H9 (cell line): ENCODE data around the gene FTO. TPM values are rescaled to one million over a fixed set of nuclear protein-coding genes. Genes with fewer than 3 reads are reported as not detected.
A peak's percentile ranks its signal among the peaks of the same experiment; 100 is the strongest.

Experiments
- DNase-seq: peaks from one replicate; pipeline ENCODE4 v3.0.0-alpha.2; 2017
- H2AFZ ChIP-seq: one replicate; pipeline ENCODE4 v1.6.1; 2013; ENCODE audit warnings: mild to moderate bottlenecking, low read length, control low read depth, moderate library complexity
- H2AK5ac ChIP-seq: 2 replicates; pipeline ENCODE4 v1.6.1; 2013; ENCODE audit warnings: low read length, control low read depth, mixed read lengths; ENCODE audit not compliant: insufficient read length
- H2BK120ac ChIP-seq: one replicate; pipeline ENCODE4 v1.6.1; 2013; ENCODE audit warnings: low read depth, mild to moderate bottlenecking, low read length, control low read depth, inconsistent platforms; ENCODE audit not compliant: poor library complexity, severe bottlenecking
- H2BK12ac ChIP-seq: 2 replicates; pipeline ENCODE4 v1.6.1; 2013; ENCODE audit warnings: low read length, control low read depth, mixed read lengths, low read depth; ENCODE audit not compliant: insufficient read length
- H2BK15ac ChIP-seq: 2 replicates; pipeline ENCODE4 v1.6.1; 2013; ENCODE audit warnings: low read depth, low read length, control low read depth
- H2BK20ac ChIP-seq: one replicate; pipeline ENCODE4 v1.6.1; 2013; ENCODE audit warnings: low read depth, mild to moderate bottlenecking, low read length, control low read depth, inconsistent platforms; ENCODE audit not compliant: poor library complexity, severe bottlenecking
- H2BK5ac ChIP-seq: 2 replicates; pipeline ENCODE4 v1.6.1; 2013; ENCODE audit warnings: low read length, control low read depth, mixed read lengths; ENCODE audit not compliant: insufficient read length
- H3K14ac ChIP-seq: 2 replicates; pipeline ENCODE4 v1.6.1; 2013; ENCODE audit warnings: low read length, control low read depth; ENCODE audit not compliant: insufficient read depth
- H3K18ac ChIP-seq: 2 replicates; pipeline ENCODE4 v1.6.1; 2013; ENCODE audit warnings: low read depth, mild to moderate bottlenecking, mixed read lengths, low read length, control low read depth; ENCODE audit not compliant: insufficient read length
- H3K23ac ChIP-seq: 2 replicates; pipeline ENCODE4 v1.6.1; 2013; ENCODE audit warnings: low read length, control low read depth, mixed read lengths, low read depth; ENCODE audit not compliant: insufficient read length
- H3K23me2 ChIP-seq: 2 replicates; pipeline ENCODE4 v1.6.1; 2013; ENCODE audit warnings: low read depth, mild to moderate bottlenecking, mixed read lengths, low read length, control low read depth; ENCODE audit not compliant: insufficient read length, poor library complexity, severe bottlenecking
- H3K27ac ChIP-seq: 2 replicates; pipeline ENCODE4 v1.5.1; 2013; ENCODE audit warnings: low read length, control low read depth, mixed read lengths, low read depth; ENCODE audit not compliant: insufficient read length
- H3K27me3 ChIP-seq: 2 replicates; pipeline ENCODE4 v1.6.1; 2013; ENCODE audit warnings: low read length, control low read depth, inconsistent platforms; ENCODE audit not compliant: insufficient read depth
- H3K4ac ChIP-seq: 2 replicates; pipeline ENCODE4 v1.6.1; 2013; ENCODE audit warnings: low read depth, mild to moderate bottlenecking, control low read depth, inconsistent platforms, low read length, moderate library complexity
- H3K4me1 ChIP-seq: 2 replicates; pipeline ENCODE4 v1.6.1; 2013; ENCODE audit warnings: low read length, control low read depth, inconsistent platforms; ENCODE audit not compliant: insufficient read depth
- H3K4me2 ChIP-seq: 2 replicates; pipeline ENCODE4 v1.6.1; 2013; ENCODE audit warnings: low read length, control low read depth, mixed read lengths; ENCODE audit not compliant: insufficient read length, insufficient read depth
- H3K56ac ChIP-seq: 2 replicates; pipeline ENCODE4 v1.6.1; 2013; ENCODE audit warnings: low read depth, mild to moderate bottlenecking, mixed read lengths, low read length, control low read depth; ENCODE audit not compliant: insufficient read length
- H3K79me1 ChIP-seq: 2 replicates; pipeline ENCODE4 v1.6.1; 2013; ENCODE audit warnings: low read depth, mild to moderate bottlenecking, moderate library complexity, low read length, control low read depth, inconsistent platforms; ENCODE audit not compliant: insufficient read depth, poor library complexity, severe bottlenecking
- H3K79me2 ChIP-seq: 2 replicates; pipeline ENCODE4 v1.6.1; 2013; ENCODE audit warnings: low read length, control low read depth, inconsistent platforms; ENCODE audit not compliant: insufficient read depth
- H3K9ac ChIP-seq: 2 replicates; pipeline ENCODE4 v1.6.1; 2013; ENCODE audit warnings: low read length, control low read depth, mixed read lengths; ENCODE audit not compliant: insufficient read length; ENCODE audit errors: extremely low read depth
- H3K9me3 ChIP-seq: one replicate; pipeline ENCODE4 v1.6.1; 2013; ENCODE audit warnings: low read depth, low read length, inconsistent platforms; ENCODE audit not compliant: control insufficient read depth
- H3T11ph ChIP-seq: one replicate; pipeline ENCODE4 v1.6.1; 2013; ENCODE audit warnings: mild to moderate bottlenecking, low read length, control low read depth, inconsistent platforms
- H4K20me1 ChIP-seq: one replicate; pipeline ENCODE4 v1.6.1; 2013; ENCODE audit not compliant: control insufficient read depth, insufficient read length, insufficient read depth
- H4K5ac ChIP-seq: 2 replicates; pipeline ENCODE4 v1.6.1; 2013; ENCODE audit warnings: low read depth, mild to moderate bottlenecking, mixed read lengths, low read length, control low read depth; ENCODE audit not compliant: insufficient read length
- H4K8ac ChIP-seq: replicated peaks from 2 replicates; pipeline ENCODE4 v1.6.1; 2013; ENCODE audit warnings: low read length, control low read depth, mixed read lengths, low read depth; ENCODE audit not compliant: insufficient read length
- H4K91ac ChIP-seq: 2 replicates; pipeline ENCODE4 v1.6.1; 2013; ENCODE audit warnings: low read depth, mild to moderate bottlenecking, moderate library complexity, mixed read lengths, low read length, control low read depth; ENCODE audit not compliant: insufficient read length
- H3K27ac Mint-ChIP-seq, 3 experiments: 2 replicates in 2 of 3; 3 replicates in 1 of 3; pipeline ENCODE4 v1.8.0; 2020 to 2021; ENCODE audit warnings: mixed read lengths in 3 of 3, mild to moderate bottlenecking in 1 of 3, moderate library complexity in 1 of 3
- H3K27me3 Mint-ChIP-seq: 2 replicates; pipeline ENCODE4 v1.8.0; 2021; ENCODE audit warnings: low read depth, mild to moderate bottlenecking, moderate library complexity, mixed read lengths
- H3K36me3 Mint-ChIP-seq, 3 experiments: 2 replicates in 2 of 3; 3 replicates in 1 of 3; pipeline ENCODE4 v1.8.0; 2020 to 2021; ENCODE audit warnings: low read depth in 3 of 3, mixed read lengths in 3 of 3; ENCODE audit not compliant: insufficient read depth in 1 of 3
- H3K4me1 Mint-ChIP-seq, 2 experiments: 2 replicates each; pipeline ENCODE4 v1.8.0; 2020; ENCODE audit warnings: mixed read lengths in 2 of 2
- H3K4me3 Mint-ChIP-seq, 2 experiments: 2 replicates in 1 of 2; 3 replicates in 1 of 2; pipeline ENCODE4 v1.8.0; 2020 to 2021; ENCODE audit warnings: mild to moderate bottlenecking in 2 of 2, mixed read lengths in 2 of 2, moderate library complexity in 1 of 2
- H3K9me3 Mint-ChIP-seq, 2 experiments: 2 replicates in 1 of 2; 3 replicates in 1 of 2; pipeline ENCODE4 v1.8.0; 2020; ENCODE audit warnings: mild to moderate bottlenecking in 2 of 2, mixed read lengths in 2 of 2, moderate library complexity in 1 of 2
- WGBS: extraction: QIAGEN DNeasy Blood & Tissue Kit; methylation state at CpG from one replicate; pipeline ENCODE4 v1.1.7; 2013; ENCODE audit warnings: missing lambda C conversion rate, low lambda C conversion rate, mixed read lengths; ENCODE audit not compliant: insufficient read length; ENCODE audit errors: extremely low coverage; 5-methylcytosine and 5-hydroxymethylcytosine counted together
- total RNA-seq: library from RNA; stranded (reverse); gene quantifications from 2 replicates; pipeline ENCODE4 v1.2.1, GENCODE V29; 2021
- TF ChIP-seq, protein P1 (sequence below): fragments of 200-600 bp; sonication (generic); conservative IDR thresholded peaks from 3 replicates; pipeline ENCODE4 v1.8.0; 2021; ENCODE audit warnings: antibody characterized with exemption, mild to moderate bottlenecking

The FTO gene
- total RNA-seq, 1 experiment from 2014 or later = 67.9 TPM

DNA sequence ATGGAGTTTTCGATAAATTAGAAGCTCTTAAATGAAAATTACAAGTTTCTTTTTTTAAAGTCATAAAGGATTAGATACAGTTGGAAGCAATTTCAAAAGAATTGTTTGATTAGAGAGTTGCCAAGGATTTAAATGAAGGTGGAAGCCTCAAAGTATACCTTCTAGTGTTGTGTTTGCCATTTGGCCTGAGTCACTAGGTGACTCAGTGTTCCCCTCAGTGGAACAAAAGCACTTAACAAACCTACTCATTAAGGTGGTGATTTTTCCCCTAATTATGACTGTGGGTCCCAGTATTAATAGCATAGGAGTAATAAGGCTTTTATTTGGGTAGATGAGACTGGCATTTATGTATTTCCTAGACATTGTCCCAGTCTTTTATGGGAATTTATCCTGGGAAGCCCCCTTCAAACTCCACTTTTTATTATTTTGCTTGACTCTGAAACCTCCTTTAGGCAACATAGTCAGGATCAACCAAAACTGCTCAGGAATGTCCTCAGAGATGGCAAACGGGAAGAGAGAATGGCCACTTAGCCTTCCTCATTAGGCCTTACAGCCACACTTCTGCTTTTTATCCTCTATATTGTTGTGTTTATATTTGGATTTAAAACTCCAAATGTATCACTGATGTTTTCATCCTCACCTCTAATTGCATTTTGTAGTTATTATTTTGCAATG lies 161.0 kb downstream of the FTO start:
- Histone ChIP-seq H4K20me1 (no peaks in the 10 kb centered on the region), H4K91ac (no peak overlapping the region), H2BK120ac (no peak overlapping the region), H2AFZ (no peak overlapping the region), H3K79me2 (no peaks in the 10 kb centered on the region), H3K9me3 (no peaks in the 10 kb centered on the region), H2BK5ac (no peak overlapping the region), H2BK12ac (no peak overlapping the region), H3K18ac (no peak overlapping the region), H3K56ac (no peak overlapping the region), H3K4ac (no peak overlapping the region), H3K9ac (no peak overlapping the region), H3K14ac (no peak overlapping the region), H4K8ac (no peak overlapping the region), H3K4me1 (peaks cover 3% of the 10 kb centered on the region; the same call in 1 of the 2 replicates), H2AK5ac (no peak overlapping the region), H2BK15ac (no peak overlapping the region), H3K79me1 (no peaks in the 10 kb centered on the region), H3K23ac (no peak overlapping the region), H3K27me3 (no peaks in the 10 kb centered on the region), H3K23me2 (no peaks in the 10 kb centered on the region), H4K5ac (no peak overlapping the region), H3K4me2 (no peak overlapping the region), H2BK20ac (no peak overlapping the region), H3K27ac (peak overlapping the region; percentile 54), H3T11ph (no peak overlapping the region)
- no peak for DNase-seq
- Mint-ChIP-seq H3K4me3 (no peak overlapping the region), H3K27ac (peak overlapping the region in 2 of 3 experiments; percentile 49 to 95; a peak in 5 of 7 replicates), H3K36me3 (peaks cover 0 to 8% (median 0%) of the 10 kb centered on the region in 3 experiments; a peak in 5 of 7 replicates), H3K27me3 (no peaks in the 10 kb centered on the region), H3K4me1 (peaks cover 14 to 27% of the 10 kb centered on the region in 2 experiments), H3K9me3 (peaks cover 0 to 8% of the 10 kb centered on the region in 2 experiments; a peak in 4 of 5 replicates)
- no CpG with 5 or more reads among the region's 2 CpGs for WGBS
- TF ChIP-seq, protein P1, sequence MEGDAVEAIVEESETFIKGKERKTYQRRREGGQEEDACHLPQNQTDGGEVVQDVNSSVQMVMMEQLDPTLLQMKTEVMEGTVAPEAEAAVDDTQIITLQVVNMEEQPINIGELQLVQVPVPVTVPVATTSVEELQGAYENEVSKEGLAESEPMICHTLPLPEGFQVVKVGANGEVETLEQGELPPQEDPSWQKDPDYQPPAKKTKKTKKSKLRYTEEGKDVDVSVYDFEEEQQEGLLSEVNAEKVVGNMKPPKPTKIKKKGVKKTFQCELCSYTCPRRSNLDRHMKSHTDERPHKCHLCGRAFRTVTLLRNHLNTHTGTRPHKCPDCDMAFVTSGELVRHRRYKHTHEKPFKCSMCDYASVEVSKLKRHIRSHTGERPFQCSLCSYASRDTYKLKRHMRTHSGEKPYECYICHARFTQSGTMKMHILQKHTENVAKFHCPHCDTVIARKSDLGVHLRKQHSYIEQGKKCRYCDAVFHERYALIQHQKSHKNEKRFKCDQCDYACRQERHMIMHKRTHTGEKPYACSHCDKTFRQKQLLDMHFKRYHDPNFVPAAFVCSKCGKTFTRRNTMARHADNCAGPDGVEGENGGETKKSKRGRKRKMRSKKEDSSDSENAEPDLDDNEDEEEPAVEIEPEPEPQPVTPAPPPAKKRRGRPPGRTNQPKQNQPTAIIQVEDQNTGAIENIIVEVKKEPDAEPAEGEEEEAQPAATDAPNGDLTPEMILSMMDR = no peak
